GM23338 (cell line): ENCODE results near the gene MAP3K8. TPM values are rescaled to one million over a fixed set of nuclear protein-coding genes. Genes with fewer than 3 reads are reported as not detected.

ENCODE experiments used
- ATAC-seq: fragments of 200-7000 bp; cut with Tn5 transposase; 3 replicates; pipeline ENCODE4 v1.9.1; 2020
- DNase-seq: peaks from one replicate; pipeline ENCODE4 v3.0.0-alpha.2; 2015; ENCODE audit warnings: low spot score
- H2AFZ ChIP-seq: fragments of 200-600 bp; sonication (generic); 2 replicates; pipeline ENCODE4 v1.8.0; 2016; ENCODE audit warnings: antibody characterized with exemption, mild to moderate bottlenecking, moderate library complexity
- H3F3A ChIP-seq: fragments of 200-600 bp; sonication (generic); replicated peaks from 2 replicates; pipeline ENCODE4 v1.8.0; 2017; ENCODE audit warnings: antibody characterized with exemption, mixed run types, low read depth
- H3K27ac ChIP-seq: fragments of 200-600 bp; sonication (generic); 2 replicates; pipeline ENCODE4 v1.6.1; 2016; ENCODE audit warnings: low read depth
- H3K27me3 ChIP-seq: fragments of 200-600 bp; sonication (generic); 2 replicates; pipeline ENCODE4 v1.8.0; 2016; ENCODE audit warnings: mild to moderate bottlenecking, mixed run types, moderate library complexity; ENCODE audit not compliant: insufficient read depth
- H3K36me3 ChIP-seq: fragments of 200-600 bp; sonication (generic); 2 replicates; pipeline ENCODE4 v1.8.0; 2016; ENCODE audit warnings: mild to moderate bottlenecking; ENCODE audit not compliant: insufficient read depth
- H3K4me1 ChIP-seq: fragments of 200-600 bp; sonication (generic); 2 replicates; pipeline ENCODE4 v1.8.0; 2016; ENCODE audit warnings: mild to moderate bottlenecking, moderate library complexity; ENCODE audit not compliant: insufficient read depth
- H3K4me2 ChIP-seq: fragments of 200-600 bp; sonication (generic); 2 replicates; pipeline ENCODE4 v1.7.1; 2017; ENCODE audit warnings: mixed run types
- H3K4me3 ChIP-seq: fragments of 200-600 bp; sonication (generic); 2 replicates; pipeline ENCODE4 v1.6.1; 2016; ENCODE audit warnings: mixed run types
- H3K79me2 ChIP-seq: fragments of 200-600 bp; sonication (generic); replicated peaks from 2 replicates; pipeline ENCODE4 v1.8.0; 2017; ENCODE audit warnings: mild to moderate bottlenecking; ENCODE audit not compliant: insufficient read depth
- H3K9me2 ChIP-seq: fragments of 200-600 bp; sonication (generic); 2 replicates; pipeline ENCODE4 v1.8.0; 2017; ENCODE audit not compliant: insufficient read depth
- H4K20me1 ChIP-seq: fragments of 200-600 bp; sonication (generic); replicated peaks from 2 replicates; pipeline ENCODE4 v1.8.0; 2017; ENCODE audit warnings: mild to moderate bottlenecking; ENCODE audit not compliant: insufficient read depth
- H3K27ac Mint-ChIP-seq: 2 replicates; pipeline ENCODE4 v1.8.0; 2020; ENCODE audit warnings: inconsistent platforms, mild to moderate bottlenecking, moderate library complexity, mixed read lengths
- H3K27me3 Mint-ChIP-seq: 3 replicates; pipeline ENCODE4 v1.8.0; 2022; ENCODE audit warnings: low read depth, mild to moderate bottlenecking, moderate library complexity, mixed read lengths, inconsistent platforms; ENCODE audit not compliant: insufficient read depth, poor library complexity
- H3K36me3 Mint-ChIP-seq: 3 replicates; pipeline ENCODE4 v1.8.0; 2021; ENCODE audit warnings: low read depth, mild to moderate bottlenecking, inconsistent platforms, moderate library complexity, mixed read lengths
- H3K4me1 Mint-ChIP-seq: 3 replicates; pipeline ENCODE4 v1.8.0; 2020; ENCODE audit warnings: mild to moderate bottlenecking, inconsistent platforms, mixed read lengths
- H3K4me3 Mint-ChIP-seq: 3 replicates; pipeline ENCODE4 v1.8.0; 2021; ENCODE audit warnings: moderate library complexity, mild to moderate bottlenecking, inconsistent platforms, mixed read lengths
- H3K9me3 Mint-ChIP-seq: 3 replicates; pipeline ENCODE4 v1.8.0; 2020; ENCODE audit warnings: moderate library complexity, mild to moderate bottlenecking, inconsistent platforms, mixed read lengths
- CREB1 ChIP-seq: fragments of 250-450 bp; sonication (Bioruptor Pico); IDR thresholded peaks from 2 replicates; pipeline ENCODE4 v1.5.0; 2020; ENCODE audit warnings: low read depth, mild to moderate bottlenecking, moderate library complexity
- EZH2 ChIP-seq: fragments of 200-600 bp; sonication (generic); IDR thresholded peaks from one replicate; pipeline ENCODE4 v1.8.0; 2017; ENCODE audit warnings: antibody characterized with exemption, mild to moderate bottlenecking, low read depth; ENCODE audit not compliant: unreplicated experiment
- NANOG ChIP-seq: IDR thresholded peaks from 2 replicates; pipeline ENCODE4 v1.6.1; 2016; ENCODE audit warnings: antibody characterized with exemption, borderline replicate concordance
- POLR2AphosphoS5 ChIP-seq: IDR thresholded peaks from 2 replicates; pipeline ENCODE4 v1.6.1; 2016; ENCODE audit warnings: antibody characterized with exemption, low read depth
- STAT1 ChIP-seq: IDR thresholded peaks from one replicate; pipeline ENCODE4 v1.6.1; 2016; ENCODE audit warnings: antibody characterized with exemption; ENCODE audit not compliant: unreplicated experiment
- polyA plus RNA-seq: library from polyadenylated mRNA; unstranded; fragments of >200 nt; fragmentation: Nextera tagmentation; extraction: Ambion mirVana; gene quantifications from 2 replicates; pipeline ENCODE4 v1.2.1, GENCODE V29; 2016
- total RNA-seq: library from RNA; depleted of rRNA; stranded (reverse); fragments of >200 nt; shearing (Covaris generic); gene quantifications from 2 replicates; pipeline ENCODE4 v1.2.3, GENCODE V29; 2014
- TF ChIP-seq, protein P1 (sequence below): fragments of 250-450 bp; sonication (Bioruptor Pico); IDR thresholded peaks from 2 replicates; pipeline ENCODE4 v1.5.0; 2020; ENCODE audit warnings: mild to moderate bottlenecking, moderate library complexity
- TF ChIP-seq, protein P2 (sequence below): IDR thresholded peaks from one replicate; pipeline ENCODE4 v1.6.1; 2018; ENCODE audit warnings: antibody characterized with exemption; ENCODE audit not compliant: unreplicated experiment
- TF ChIP-seq, protein P3 (sequence below), 2 experiments: fragments of 200-600 bp in 1 of 2; sonication (generic) in 1 of 2; conservative IDR thresholded peaks; 2 replicates each; pipeline versions ENCODE4 v1.5.1 to v1.6.1; 2016 to 2017; ENCODE audit warnings: antibody characterized with exemption in 2 of 2, low read depth in 2 of 2, mild to moderate bottlenecking in 2 of 2, moderate library complexity in 1 of 2

MAP3K8 gene
- total and polyA plus RNA-seq, 2 experiments from 2014 or later = 3.5 to 5.0 TPM

DNA sequence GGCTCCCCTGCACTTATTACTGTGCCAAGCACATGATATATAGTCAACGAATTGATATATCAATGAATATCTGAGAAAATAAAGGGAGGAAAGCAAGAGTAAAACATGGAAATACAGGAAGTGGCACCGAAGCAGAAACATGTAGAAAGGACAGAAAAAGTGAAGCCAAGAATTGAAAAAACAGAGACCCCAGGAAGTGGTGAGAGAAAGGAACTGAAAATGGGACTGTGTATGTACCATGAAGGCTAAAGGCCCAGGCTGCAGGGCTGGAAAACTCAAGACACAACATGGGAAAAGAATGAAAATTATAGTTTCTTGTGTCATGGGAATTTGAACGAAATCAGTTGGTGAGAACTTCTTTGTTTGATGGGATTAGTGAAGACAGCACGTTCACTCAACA, 60.6 kb downstream of the MAP3K8 start (continued):
- TF ChIP-seq NANOG (no peak), CREB1 (CRISPR knock-in tag) (no peak)
- TF ChIP-seq, protein P1, sequence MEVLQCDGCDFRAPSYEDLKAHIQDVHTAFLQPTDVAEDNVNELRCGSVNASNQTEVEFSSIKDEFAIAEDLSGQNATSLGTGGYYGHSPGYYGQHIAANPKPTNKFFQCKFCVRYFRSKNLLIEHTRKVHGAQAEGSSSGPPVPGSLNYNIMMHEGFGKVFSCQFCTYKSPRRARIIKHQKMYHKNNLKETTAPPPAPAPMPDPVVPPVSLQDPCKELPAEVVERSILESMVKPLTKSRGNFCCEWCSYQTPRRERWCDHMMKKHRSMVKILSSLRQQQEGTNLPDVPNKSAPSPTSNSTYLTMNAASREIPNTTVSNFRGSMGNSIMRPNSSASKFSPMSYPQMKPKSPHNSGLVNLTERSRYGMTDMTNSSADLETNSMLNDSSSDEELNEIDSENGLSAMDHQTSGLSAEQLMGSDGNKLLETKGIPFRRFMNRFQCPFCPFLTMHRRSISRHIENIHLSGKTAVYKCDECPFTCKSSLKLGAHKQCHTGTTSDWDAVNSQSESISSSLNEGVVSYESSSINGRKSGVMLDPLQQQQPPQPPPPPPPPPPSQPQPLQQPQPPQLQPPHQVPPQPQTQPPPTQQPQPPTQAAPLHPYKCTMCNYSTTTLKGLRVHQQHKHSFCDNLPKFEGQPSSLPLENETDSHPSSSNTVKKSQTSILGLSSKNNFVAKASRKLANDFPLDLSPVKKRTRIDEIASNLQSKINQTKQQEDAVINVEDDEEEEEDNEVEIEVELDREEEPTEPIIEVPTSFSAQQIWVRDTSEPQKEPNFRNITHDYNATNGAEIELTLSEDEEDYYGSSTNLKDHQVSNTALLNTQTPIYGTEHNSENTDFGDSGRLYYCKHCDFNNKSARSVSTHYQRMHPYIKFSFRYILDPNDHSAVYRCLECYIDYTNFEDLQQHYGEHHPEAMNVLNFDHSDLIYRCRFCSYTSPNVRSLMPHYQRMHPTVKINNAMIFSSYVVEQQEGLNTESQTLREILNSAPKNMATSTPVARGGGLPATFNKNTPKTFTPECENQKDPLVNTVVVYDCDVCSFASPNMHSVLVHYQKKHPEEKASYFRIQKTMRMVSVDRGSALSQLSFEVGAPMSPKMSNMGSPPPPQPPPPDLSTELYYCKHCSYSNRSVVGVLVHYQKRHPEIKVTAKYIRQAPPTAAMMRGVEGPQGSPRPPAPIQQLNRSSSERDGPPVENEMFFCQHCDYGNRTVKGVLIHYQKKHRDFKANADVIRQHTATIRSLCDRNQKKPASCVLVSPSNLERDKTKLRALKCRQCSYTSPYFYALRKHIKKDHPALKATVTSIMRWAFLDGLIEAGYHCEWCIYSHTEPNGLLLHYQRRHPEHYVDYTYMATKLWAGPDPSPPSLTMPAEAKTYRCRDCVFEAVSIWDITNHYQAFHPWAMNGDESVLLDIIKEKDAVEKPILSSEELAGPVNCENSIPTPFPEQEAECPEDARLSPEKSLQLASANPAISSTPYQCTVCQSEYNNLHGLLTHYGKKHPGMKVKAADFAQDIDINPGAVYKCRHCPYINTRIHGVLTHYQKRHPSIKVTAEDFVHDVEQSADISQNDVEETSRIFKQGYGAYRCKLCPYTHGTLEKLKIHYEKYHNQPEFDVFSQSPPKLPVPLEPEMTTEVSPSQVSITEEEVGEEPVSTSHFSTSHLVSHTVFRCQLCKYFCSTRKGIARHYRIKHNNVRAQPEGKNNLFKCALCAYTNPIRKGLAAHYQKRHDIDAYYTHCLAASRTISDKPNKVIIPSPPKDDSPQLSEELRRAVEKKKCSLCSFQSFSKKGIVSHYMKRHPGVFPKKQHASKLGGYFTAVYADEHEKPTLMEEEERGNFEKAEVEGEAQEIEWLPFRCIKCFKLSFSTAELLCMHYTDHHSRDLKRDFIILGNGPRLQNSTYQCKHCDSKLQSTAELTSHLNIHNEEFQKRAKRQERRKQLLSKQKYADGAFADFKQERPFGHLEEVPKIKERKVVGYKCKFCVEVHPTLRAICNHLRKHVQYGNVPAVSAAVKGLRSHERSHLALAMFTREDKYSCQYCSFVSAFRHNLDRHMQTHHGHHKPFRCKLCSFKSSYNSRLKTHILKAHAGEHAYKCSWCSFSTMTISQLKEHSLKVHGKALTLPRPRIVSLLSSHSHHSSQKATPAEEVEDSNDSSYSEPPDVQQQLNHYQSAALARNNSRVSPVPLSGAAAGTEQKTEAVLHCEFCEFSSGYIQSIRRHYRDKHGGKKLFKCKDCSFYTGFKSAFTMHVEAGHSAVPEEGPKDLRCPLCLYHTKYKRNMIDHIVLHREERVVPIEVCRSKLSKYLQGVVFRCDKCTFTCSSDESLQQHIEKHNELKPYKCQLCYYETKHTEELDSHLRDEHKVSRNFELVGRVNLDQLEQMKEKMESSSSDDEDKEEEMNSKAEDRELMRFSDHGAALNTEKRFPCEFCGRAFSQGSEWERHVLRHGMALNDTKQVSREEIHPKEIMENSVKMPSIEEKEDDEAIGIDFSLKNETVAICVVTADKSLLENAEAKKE (CRISPR knock-in tag) = no peak

DNA sequence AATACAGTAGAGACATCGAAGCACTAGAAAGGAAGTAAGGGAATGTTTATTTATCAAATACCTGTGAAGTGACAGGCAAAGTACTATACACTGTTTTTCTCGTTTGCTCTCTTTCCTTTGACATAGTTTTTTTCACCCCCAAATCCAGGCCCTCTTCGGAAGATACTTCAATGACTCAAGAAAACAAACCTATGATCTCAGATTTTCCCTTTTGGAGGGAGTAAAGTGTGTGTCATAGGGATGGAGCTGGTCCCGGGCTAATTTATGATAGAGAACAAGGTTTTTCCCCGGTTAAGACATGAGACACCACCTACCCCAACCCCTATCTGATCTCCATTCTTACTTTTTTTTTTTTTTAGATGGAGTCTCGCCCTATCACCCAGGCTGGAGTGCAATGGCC, 61.7 kb downstream of the MAP3K8 start:
- no peak overlapping the region for H3K4me3 ChIP-seq
- DNase-seq (no peak), ATAC-seq (no peak)
- H2AFZ ChIP-seq = no peak overlapping the region
- peaks cover 5% of the 10 kb centered on the region for H3K27me3 Mint-ChIP-seq
- no peaks in the 10 kb centered on the region for H3K36me3 Mint-ChIP-seq
- 0 out of 3 replicates have a peak, but pooled peaks cover 5% of the 10 kb centered on the region for H3K4me1 Mint-ChIP-seq
- no peaks in the 10 kb centered on the region for H3K27me3 ChIP-seq
- no peaks in the 10 kb centered on the region for H3K9me2 ChIP-seq
- no peaks in the 10 kb centered on the region for H3F3A ChIP-seq
- H3K9me3 Mint-ChIP-seq = no peaks in the 10 kb centered on the region
- no peak overlapping the region for H3K27ac Mint-ChIP-seq
- H3K36me3 ChIP-seq = no peaks in the 10 kb centered on the region
- H3K4me1 ChIP-seq = no peaks in the 10 kb centered on the region
- no peaks in the 10 kb centered on the region for H3K79me2 ChIP-seq
- no peak overlapping the region for H3K4me2 ChIP-seq
- no peak overlapping the region for H3K4me3 Mint-ChIP-seq
- H4K20me1 ChIP-seq = no peaks in the 10 kb centered on the region
- no peak overlapping the region for H3K27ac ChIP-seq
- TF ChIP-seq STAT1 = no peak
- TF ChIP-seq NANOG = no peak
- TF ChIP-seq, protein P2, sequence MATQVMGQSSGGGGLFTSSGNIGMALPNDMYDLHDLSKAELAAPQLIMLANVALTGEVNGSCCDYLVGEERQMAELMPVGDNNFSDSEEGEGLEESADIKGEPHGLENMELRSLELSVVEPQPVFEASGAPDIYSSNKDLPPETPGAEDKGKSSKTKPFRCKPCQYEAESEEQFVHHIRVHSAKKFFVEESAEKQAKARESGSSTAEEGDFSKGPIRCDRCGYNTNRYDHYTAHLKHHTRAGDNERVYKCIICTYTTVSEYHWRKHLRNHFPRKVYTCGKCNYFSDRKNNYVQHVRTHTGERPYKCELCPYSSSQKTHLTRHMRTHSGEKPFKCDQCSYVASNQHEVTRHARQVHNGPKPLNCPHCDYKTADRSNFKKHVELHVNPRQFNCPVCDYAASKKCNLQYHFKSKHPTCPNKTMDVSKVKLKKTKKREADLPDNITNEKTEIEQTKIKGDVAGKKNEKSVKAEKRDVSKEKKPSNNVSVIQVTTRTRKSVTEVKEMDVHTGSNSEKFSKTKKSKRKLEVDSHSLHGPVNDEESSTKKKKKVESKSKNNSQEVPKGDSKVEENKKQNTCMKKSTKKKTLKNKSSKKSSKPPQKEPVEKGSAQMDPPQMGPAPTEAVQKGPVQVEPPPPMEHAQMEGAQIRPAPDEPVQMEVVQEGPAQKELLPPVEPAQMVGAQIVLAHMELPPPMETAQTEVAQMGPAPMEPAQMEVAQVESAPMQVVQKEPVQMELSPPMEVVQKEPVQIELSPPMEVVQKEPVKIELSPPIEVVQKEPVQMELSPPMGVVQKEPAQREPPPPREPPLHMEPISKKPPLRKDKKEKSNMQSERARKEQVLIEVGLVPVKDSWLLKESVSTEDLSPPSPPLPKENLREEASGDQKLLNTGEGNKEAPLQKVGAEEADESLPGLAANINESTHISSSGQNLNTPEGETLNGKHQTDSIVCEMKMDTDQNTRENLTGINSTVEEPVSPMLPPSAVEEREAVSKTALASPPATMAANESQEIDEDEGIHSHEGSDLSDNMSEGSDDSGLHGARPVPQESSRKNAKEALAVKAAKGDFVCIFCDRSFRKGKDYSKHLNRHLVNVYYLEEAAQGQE = no peak
- TF ChIP-seq, protein P3, sequence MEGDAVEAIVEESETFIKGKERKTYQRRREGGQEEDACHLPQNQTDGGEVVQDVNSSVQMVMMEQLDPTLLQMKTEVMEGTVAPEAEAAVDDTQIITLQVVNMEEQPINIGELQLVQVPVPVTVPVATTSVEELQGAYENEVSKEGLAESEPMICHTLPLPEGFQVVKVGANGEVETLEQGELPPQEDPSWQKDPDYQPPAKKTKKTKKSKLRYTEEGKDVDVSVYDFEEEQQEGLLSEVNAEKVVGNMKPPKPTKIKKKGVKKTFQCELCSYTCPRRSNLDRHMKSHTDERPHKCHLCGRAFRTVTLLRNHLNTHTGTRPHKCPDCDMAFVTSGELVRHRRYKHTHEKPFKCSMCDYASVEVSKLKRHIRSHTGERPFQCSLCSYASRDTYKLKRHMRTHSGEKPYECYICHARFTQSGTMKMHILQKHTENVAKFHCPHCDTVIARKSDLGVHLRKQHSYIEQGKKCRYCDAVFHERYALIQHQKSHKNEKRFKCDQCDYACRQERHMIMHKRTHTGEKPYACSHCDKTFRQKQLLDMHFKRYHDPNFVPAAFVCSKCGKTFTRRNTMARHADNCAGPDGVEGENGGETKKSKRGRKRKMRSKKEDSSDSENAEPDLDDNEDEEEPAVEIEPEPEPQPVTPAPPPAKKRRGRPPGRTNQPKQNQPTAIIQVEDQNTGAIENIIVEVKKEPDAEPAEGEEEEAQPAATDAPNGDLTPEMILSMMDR (conservative IDR thresholded peaks at IDR 0.05; ENCODE audit: low read depth in 2 of 2) = no peak
- TF ChIP-seq EZH2 = no peak
- TF ChIP-seq POLR2AphosphoS5 = no peak
